Transverse colon (tissue), 4 donors: ENCODE data around the gene ZFC3H1. TPM values are rescaled to one million over a fixed set of nuclear protein-coding genes. Genes with fewer than 3 reads are reported as not detected.
"Not testable (repeated sequence)": the region's sequence is repeated elsewhere in the genome, so short reads cannot be mapped to it uniquely, and the experiment has no call there.

ENCODE experiments used
- DNase-seq: peaks from one replicate; pipeline ENCODE4 v3.0.0-alpha.2; 2019
- H3K27ac ChIP-seq, 4 donors: fragments of 200-600 bp; sonication (generic); 2 replicates each; pipeline ENCODE4 v1.5.1; 2016 to 2018; ENCODE audit warnings: inconsistent platforms in 4 of 4
- H3K27me3 ChIP-seq: fragments of 200-600 bp; sonication (generic); 2 replicates; pipeline ENCODE4 v1.5.1; 2017; ENCODE audit warnings: inconsistent platforms
- H3K36me3 ChIP-seq, 4 donors: fragments of 200-600 bp; sonication (generic); 2 replicates each; pipeline ENCODE4 v1.5.1; 2017 to 2019; ENCODE audit warnings: inconsistent platforms in 4 of 4
- H3K4me1 ChIP-seq, 4 donors: fragments of 200-600 bp; sonication (generic); 2 replicates each; pipeline ENCODE4 v1.5.1; 2017 to 2020; ENCODE audit warnings: inconsistent platforms in 4 of 4
- H3K4me3 ChIP-seq, 4 donors: fragments of 200-600 bp; sonication (generic); 1 replicate in 1 of 4; 2 replicates in 3 of 4; pipeline versions ENCODE4 v1.5.1 to v1.6.1; 2017 to 2019; ENCODE audit warnings: inconsistent platforms in 4 of 4
- H3K9me3 ChIP-seq, 2 donors: fragments of 200-600 bp; sonication (generic); 2 replicates each; pipeline ENCODE4 v1.5.1; 2017 to 2019; ENCODE audit warnings: inconsistent platforms in 2 of 2
- EP300 ChIP-seq: sonication (generic); formaldehyde crosslinking; IDR thresholded peaks from one replicate; pipeline ENCODE4 v1.6.1; 2017; ENCODE audit warnings: antibody characterized with exemption, low read depth
- POLR2A ChIP-seq: fragments of 450-650 bp; IDR thresholded peaks from one replicate; pipeline ENCODE4 v1.6.1; 2016; ENCODE audit warnings: antibody characterized with exemption, mild to moderate bottlenecking, moderate library complexity
- POLR2AphosphoS5 ChIP-seq, 3 donors: sonication (generic); formaldehyde crosslinking; IDR thresholded peaks; one replicate each; pipeline ENCODE4 v1.6.1; 2016; ENCODE audit warnings: antibody characterized with exemption in 3 of 3
- WGBS, 2 donors: methylation state at CpG; one replicate each; pipeline ENCODE4 v1.1.5; 2018; ENCODE audit warnings: low coverage in 1 of 2; 5-methylcytosine and 5-hydroxymethylcytosine counted together
- in situ Hi-C, 4 donors: fragments of 200-750 bp; cut with MboI; loops; one replicate each; pipeline versions ENCODE4 v1.15.0 to v1.15.1; 2017; ENCODE audit warnings: low sequenced_read_pairs in 3 of 4, low pct_ligation_motif_present in 1 of 4, low pct_unique_long_range_greater_than_20kb in 1 of 4
- intact Hi-C: fragments of 100-400 bp; cut with DNase I; formaldehyde crosslinking; loops from one replicate; pipeline ENCODE4 v1.15.1; 2023; ENCODE audit warnings: low total_unique reads
- total RNA-seq, 4 donors: library from RNA; depleted of rRNA; stranded (reverse); fragments of >200 nt; gene quantifications; one replicate each; pipeline ENCODE4 v1.1.0, GENCODE V29; 2016
- TF ChIP-seq, protein P1 (sequence below), 5 experiments: fragments of 200-600 bp in 3 of 5; fragments of 450-650 bp in 2 of 5; sonication (generic) in 3 of 5; IDR thresholded peaks; 1 replicate in 2 of 5; 2 replicates in 3 of 5; pipeline ENCODE4 v1.5.1; 2016 to 2017; ENCODE audit warnings: antibody characterized with exemption in 5 of 5, inconsistent platforms in 3 of 5, mild to moderate bottlenecking in 2 of 5, moderate library complexity in 1 of 5

Gene ZFC3H1
- total RNA-seq, 4 donors from 2014 or later, result 61.9 to 141 (median 91.6) TPM

DNA sequence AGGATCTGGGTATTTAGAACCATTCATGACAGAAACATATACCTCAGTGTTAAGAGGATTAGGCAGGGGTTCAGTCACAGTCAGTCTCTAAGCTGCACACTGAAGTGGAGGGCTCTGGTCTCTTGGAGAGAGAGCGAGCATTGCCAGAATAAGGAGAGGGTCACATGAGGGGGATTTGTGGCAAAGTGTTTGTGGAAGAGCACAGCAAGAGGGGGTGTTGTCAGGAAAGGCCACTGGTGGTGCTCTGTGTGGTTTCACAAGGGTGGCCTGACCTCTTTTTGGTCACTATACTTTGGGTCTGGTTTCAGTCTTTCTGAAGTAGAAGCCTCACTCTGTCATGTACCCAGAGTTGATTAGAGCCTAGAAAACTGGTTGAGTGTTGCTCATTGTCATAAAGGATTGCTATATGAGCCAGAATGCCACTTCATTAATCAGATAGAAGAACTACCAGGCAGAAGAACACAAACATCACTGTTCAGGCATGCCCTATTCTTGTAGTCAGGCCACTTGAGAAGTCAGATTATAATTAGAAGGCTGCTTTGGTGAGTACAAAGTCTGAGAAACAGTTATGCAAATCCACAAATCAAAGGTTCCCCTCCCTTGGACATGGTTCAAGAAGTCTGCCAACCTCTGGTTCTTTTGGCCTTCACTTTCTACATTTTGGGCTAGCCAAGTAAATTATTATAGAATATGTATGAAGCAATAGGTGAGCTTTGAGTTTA lies 30.6 kb upstream of the ZFC3H1 start:
- 80 to 100% methylated on average over 1 of the region's 1 CpG for WGBS, 2 donors
- H3K4me3 ChIP-seq, result no peak overlapping the region
- H3K9me3 ChIP-seq, result no peaks in the 10 kb centered on the region
- peak; percentile 28 for DNase-seq
- no peaks in the 10 kb centered on the region for H3K27me3 ChIP-seq
- H3K27ac ChIP-seq, result peak overlapping the region; percentile 73 to 98 (median 88)
- intact Hi-C loops (no loop called here), in situ Hi-C loops (no loop called here)
- peaks cover 0 to 60% (median 22%) of the 10 kb centered on the region in 4 donors for H3K4me1 ChIP-seq
- TF ChIP-seq, protein P1, sequence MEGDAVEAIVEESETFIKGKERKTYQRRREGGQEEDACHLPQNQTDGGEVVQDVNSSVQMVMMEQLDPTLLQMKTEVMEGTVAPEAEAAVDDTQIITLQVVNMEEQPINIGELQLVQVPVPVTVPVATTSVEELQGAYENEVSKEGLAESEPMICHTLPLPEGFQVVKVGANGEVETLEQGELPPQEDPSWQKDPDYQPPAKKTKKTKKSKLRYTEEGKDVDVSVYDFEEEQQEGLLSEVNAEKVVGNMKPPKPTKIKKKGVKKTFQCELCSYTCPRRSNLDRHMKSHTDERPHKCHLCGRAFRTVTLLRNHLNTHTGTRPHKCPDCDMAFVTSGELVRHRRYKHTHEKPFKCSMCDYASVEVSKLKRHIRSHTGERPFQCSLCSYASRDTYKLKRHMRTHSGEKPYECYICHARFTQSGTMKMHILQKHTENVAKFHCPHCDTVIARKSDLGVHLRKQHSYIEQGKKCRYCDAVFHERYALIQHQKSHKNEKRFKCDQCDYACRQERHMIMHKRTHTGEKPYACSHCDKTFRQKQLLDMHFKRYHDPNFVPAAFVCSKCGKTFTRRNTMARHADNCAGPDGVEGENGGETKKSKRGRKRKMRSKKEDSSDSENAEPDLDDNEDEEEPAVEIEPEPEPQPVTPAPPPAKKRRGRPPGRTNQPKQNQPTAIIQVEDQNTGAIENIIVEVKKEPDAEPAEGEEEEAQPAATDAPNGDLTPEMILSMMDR (IDR thresholded peaks at IDR 0.05), result no peak
- TF ChIP-seq POLR2A, result no peak
- TF ChIP-seq EP300, result no peak
- peak in 2 of 3 donors; percentile 8 to 56 for TF ChIP-seq POLR2AphosphoS5 (IDR thresholded peaks at IDR 0.05)
- H3K36me3 ChIP-seq, result peaks cover 0 to 22% (median 6%) of the 10 kb centered on the region in 4 donors

DNA sequence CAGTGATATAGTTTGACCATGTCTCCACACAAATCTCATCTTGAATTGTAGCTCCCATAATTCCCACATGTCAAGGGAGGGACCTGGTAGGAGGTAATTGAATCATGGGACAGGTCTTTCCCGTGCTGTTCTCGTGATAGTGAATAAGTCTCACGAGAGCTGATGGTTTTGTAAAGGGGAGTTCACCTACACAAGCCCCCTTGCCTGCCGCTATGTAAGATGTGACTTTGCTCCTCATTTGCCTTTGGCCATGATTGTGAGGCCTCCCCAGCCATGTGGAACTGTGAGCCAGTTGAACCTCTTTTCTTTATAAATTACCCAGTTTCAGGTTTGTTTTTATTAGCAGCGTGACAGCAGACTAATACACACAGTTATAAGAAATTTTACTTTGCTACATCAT lies 30.0 kb upstream of the ZFC3H1 start:
- in situ Hi-C loops, result not testable (repeated sequence)
- WGBS, 2 donors, result 43 to 100% methylated on average over 4 to 5 of the region's 5 CpGs
- peak overlapping the region; percentile 73 to 98 (median 88) for H3K27ac ChIP-seq

DNA sequence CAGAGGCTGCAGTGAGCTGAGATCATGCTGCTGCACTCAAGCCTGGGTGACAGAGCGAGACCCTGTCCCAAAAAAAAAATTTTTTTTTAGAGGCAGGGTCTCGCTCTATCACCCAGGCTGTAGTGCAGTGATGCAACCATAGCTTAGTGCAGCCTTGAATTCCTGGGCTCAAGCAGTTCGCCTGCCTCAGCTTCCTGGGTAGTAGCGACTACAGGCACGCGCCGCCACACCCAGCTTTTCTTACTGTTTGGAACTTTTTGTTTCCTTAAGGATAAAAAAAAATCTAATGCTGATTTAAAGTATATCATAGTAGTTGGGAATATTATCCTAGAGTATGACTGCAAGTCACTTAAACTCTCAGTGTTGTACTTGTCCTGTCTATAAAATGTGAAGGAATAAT lies 29.5 kb upstream of the ZFC3H1 start:
- Histone ChIP-seq H3K9me3 (no peaks in the 10 kb centered on the region), H3K27me3 (no peaks in the 10 kb centered on the region), H3K4me3 (no peak overlapping the region), H3K36me3 (peaks cover 0 to 16% (median 4%) of the 10 kb centered on the region in 4 donors), H3K4me1 (peaks cover 0 to 72% (median 26%) of the 10 kb centered on the region in 4 donors), H3K27ac (peak overlapping the region; percentile 73 to 98 (median 88))
- intact Hi-C loops, result no loop called here
- 68 to 73% methylated on average over 6 to 7 of the region's 7 CpGs for WGBS, 2 donors
- in situ Hi-C loops, result no loop called here
- DNase-seq, result peak; percentile 69
- TF ChIP-seq, protein P1 (IDR thresholded peaks at IDR 0.05), result no peak
- TF ChIP-seq POLR2AphosphoS5 (IDR thresholded peaks at IDR 0.05) (peak in 1 of 3 donors; percentile 28), POLR2A (no peak), EP300 (no peak)

More for the DNA sequence above, 30.0 kb upstream of the ZFC3H1 start:
- H3K27me3 ChIP-seq, H3K9me3 ChIP-seq, DNase-seq, intact Hi-C loops, H3K4me3 ChIP-seq: not testable (repeated sequence)
- Histone ChIP-seq H3K4me1 (peaks cover 0 to 67% (median 22%) of the 10 kb centered on the region in 4 donors), H3K36me3 (peaks cover 0 to 20% (median 4%) of the 10 kb centered on the region in 4 donors)

DNA sequence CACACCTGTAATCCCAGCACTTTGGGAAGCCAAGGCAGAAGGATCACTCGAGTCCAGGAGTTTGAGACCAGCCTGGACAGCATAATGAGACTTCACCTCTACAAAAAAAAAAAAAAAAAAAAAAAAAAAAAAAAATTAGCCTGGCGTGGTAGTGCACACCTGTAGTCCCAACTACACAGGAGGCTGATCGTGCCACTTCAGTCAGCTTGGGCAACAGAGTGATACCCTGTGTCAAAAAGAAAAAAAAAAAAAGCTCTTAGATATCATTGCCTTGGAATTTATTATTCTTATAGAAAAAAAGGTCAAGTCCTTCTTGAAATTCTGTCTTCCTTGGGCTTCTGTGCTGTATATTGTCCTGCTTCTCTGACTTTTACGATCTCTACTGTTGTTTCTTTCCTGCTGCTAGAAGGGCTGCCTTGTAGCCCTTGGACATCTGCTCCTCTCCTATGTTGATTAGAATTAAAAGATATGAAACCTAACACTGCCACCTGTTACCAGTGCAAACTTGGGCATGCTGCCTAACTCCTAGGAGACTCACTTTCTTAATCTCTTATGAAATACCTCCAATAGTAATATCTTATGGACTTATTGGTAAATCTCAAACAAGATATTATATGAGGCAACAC lies 28.0 kb upstream of the ZFC3H1 start:
- Histone ChIP-seq H3K36me3 (peaks cover 0 to 2% (median 0%) of the 10 kb centered on the region in 4 donors), H3K27me3 (no peaks in the 10 kb centered on the region), H3K27ac (peak overlapping the region; percentile 24 to 98 (median 84)), H3K4me3 (no peak overlapping the region), H3K9me3 (no peaks in the 10 kb centered on the region), H3K4me1 (peaks cover 0 to 86% (median 36%) of the 10 kb centered on the region in 4 donors)
- 48 to 50% methylated on average over 3 to 4 of the region's 4 CpGs for WGBS, 2 donors
- intact Hi-C loops, result no loop called here
- in situ Hi-C loops, result no loop called here
- TF ChIP-seq, protein P1 (IDR thresholded peaks at IDR 0.05), result no peak
- TF ChIP-seq POLR2AphosphoS5 (IDR thresholded peaks at IDR 0.05), result peak in 1 of 3 donors; percentile 14
- TF ChIP-seq EP300, result no peak
- peak; percentile 37 for DNase-seq
